Thyroid gland (tissue), 4 donors: ENCODE data around the gene HDGFL2.

Experiments used
- POLR2A ChIP-seq, 2 donors: fragments of 450-650 bp; IDR thresholded peaks; one replicate each; pipeline ENCODE4 v1.6.1; 2017; ENCODE audit warnings: antibody characterized with exemption in 2 of 2, mild to moderate bottlenecking in 2 of 2, moderate library complexity in 1 of 2
- TF ChIP-seq, protein P1 (sequence below), 6 experiments: fragments of 200-600 bp in 3 of 6; fragments of 450-650 bp in 3 of 6; sonication (generic) in 3 of 6; IDR thresholded peaks; one replicate each; pipeline ENCODE4 v1.5.1; 2016 to 2019; ENCODE audit warnings: antibody characterized with exemption in 6 of 6, mild to moderate bottlenecking in 2 of 6, inconsistent platforms in 1 of 6, moderate library complexity in 1 of 6

DNA sequence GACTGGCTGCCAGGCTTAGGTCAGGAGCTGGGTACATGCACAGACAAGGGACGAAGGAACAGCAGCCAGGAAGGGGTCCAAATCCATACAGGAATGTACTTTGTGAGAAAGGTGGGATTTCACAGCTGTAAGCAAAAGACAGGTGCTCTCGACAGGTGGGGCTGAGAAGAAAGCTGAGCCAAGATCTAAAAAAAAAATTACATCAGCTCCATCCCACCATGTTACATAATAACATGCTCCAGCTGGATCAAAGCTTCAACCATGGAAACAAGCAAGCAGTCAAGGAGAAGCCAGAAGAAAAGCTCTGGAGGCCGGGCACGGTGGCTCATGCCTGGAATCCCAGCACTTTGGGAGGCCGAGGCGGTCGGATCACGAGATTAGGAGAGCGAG lies 22.5 kb upstream of the HDGFL2 start:
- TF ChIP-seq, protein P1, sequence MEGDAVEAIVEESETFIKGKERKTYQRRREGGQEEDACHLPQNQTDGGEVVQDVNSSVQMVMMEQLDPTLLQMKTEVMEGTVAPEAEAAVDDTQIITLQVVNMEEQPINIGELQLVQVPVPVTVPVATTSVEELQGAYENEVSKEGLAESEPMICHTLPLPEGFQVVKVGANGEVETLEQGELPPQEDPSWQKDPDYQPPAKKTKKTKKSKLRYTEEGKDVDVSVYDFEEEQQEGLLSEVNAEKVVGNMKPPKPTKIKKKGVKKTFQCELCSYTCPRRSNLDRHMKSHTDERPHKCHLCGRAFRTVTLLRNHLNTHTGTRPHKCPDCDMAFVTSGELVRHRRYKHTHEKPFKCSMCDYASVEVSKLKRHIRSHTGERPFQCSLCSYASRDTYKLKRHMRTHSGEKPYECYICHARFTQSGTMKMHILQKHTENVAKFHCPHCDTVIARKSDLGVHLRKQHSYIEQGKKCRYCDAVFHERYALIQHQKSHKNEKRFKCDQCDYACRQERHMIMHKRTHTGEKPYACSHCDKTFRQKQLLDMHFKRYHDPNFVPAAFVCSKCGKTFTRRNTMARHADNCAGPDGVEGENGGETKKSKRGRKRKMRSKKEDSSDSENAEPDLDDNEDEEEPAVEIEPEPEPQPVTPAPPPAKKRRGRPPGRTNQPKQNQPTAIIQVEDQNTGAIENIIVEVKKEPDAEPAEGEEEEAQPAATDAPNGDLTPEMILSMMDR (IDR thresholded peaks at IDR 0.05), result no peak
- TF ChIP-seq POLR2A (IDR thresholded peaks at IDR 0.05), result no peak
